Psoas muscle (tissue), 8 donors: ENCODE data around the gene DYNLT2B. TPM values are rescaled to one million over a fixed set of nuclear protein-coding genes. Genes with fewer than 3 reads are reported as not detected.

Experiments used
- ATAC-seq, 4 donors: fragments of 200-7000 bp; cut with Tn5 transposase; one replicate each; pipeline ENCODE4 v1.9.1; 2020; ENCODE audit warnings: moderate library complexity in 3 of 4, mild to moderate bottlenecking in 2 of 4
- DNase-seq, 2 donors: peaks; one replicate each; pipeline ENCODE4 v3.0.0-alpha.2; 2020
- H3K27ac ChIP-seq: fragments of 200-600 bp; one replicate; pipeline ENCODE4 v1.8.0; 2022
- H3K27me3 ChIP-seq, 3 donors: fragments of 200-600 bp in 1 of 3; one replicate each; pipeline versions ENCODE4 v1.6.1 to v1.8.0; 2013 to 2022; ENCODE audit warnings: low read length in 2 of 3, mild to moderate bottlenecking in 2 of 3, moderate library complexity in 1 of 3; ENCODE audit not compliant: insufficient read depth in 3 of 3
- H3K36me3 ChIP-seq, 2 donors: fragments of 200-600 bp in 1 of 2; one replicate each; pipeline versions ENCODE4 v1.6.1 to v1.8.0; 2013 to 2022; ENCODE audit warnings: low read depth in 1 of 2, mild to moderate bottlenecking in 1 of 2, moderate library complexity in 1 of 2; ENCODE audit not compliant: insufficient read depth in 1 of 2
- H3K4me1 ChIP-seq: fragments of 200-600 bp; one replicate; pipeline ENCODE4 v1.8.0; 2022
- H3K4me3 ChIP-seq: fragments of 200-600 bp; one replicate; pipeline ENCODE4 v1.8.0; 2022; ENCODE audit warnings: mild to moderate bottlenecking
- H3K9me3 ChIP-seq: fragments of 200-600 bp; one replicate; pipeline ENCODE4 v1.8.0; 2022
- WGBS, 3 donors: extraction: QIAGEN DNeasy Blood & Tissue Kit; methylation state at CpG; one replicate each; pipeline versions ENCODE4 v1.1.6 to v1.1.7; 2013; 5-methylcytosine and 5-hydroxymethylcytosine counted together
- intact Hi-C, 2 donors: fragments of 100-400 bp; cut with DNase I; formaldehyde crosslinking; loops; one replicate each; pipeline versions ENCODE4 v1.11.0 to v1.14.2; 2022
- polyA plus RNA-seq, 3 donors: library from polyadenylated mRNA; stranded (reverse); fragments of 200-250 nt; gene quantifications; one replicate each; pipeline ENCODE4 v1.2.3, GENCODE V29; 2013
- total RNA-seq, 4 donors: library from RNA; stranded (reverse); fragmentation: NEBNext Ultra II Directional in 2 of 4; extraction: Animal tissue kit (Norgen Biotek cat#: 25700) in 2 of 4; gene quantifications; one replicate each; pipeline versions ENCODE4 v1.2.1 to v1.2.4, GENCODE V29; 2021 to 2023
- TF ChIP-seq, protein P1 (sequence below): fragments of 200-600 bp; IDR thresholded peaks from one replicate; pipeline ENCODE4 v1.8.0; 2022; ENCODE audit warnings: antibody characterized with exemption
- donor health status: healthy with polysubstance abuse.
- donor health status: DM: no; HTN: no; CAD: no; lungs with moderate emphysema.
- donor health status: Bipolar disorder and iron deficiency.
- donor health status: healthy.
- donor health status: DM: yes; HTN: yes; CAD: no.
- donor health status: DM: no; HTN: no; CAD: no.
- donor health status: DM: no; HTN: no; CAD: no.
- donor health status: DM: yes; HTN: yes; CAD: no.

DYNLT2B gene
- total and polyA plus RNA-seq, 7 donors = 0.44 to 6.1 (median 2.7) TPM; not detected in 1

DNA sequence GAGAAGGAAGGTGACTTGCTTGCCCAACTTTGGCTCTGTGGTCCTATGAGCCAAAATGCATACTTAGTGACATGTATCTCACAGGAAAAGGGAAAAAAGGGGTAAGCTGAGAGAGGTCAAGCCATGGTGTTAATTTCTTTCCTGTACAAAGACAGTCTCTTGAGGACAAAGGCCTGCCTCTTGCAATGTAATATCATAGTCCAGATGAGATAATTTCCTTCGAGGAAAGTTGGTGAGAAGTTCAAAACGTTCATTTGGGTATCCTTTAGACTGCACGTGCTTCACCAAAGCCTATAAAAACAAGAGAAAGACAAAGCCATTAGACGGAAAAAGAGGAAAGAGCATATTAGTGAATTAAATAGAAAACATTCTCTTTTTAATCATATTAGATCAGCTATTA is 38.5 kb upstream of the DYNLT2B start:
- no peaks in the 10 kb centered on the region for H3K4me1 ChIP-seq

GRCh38 chr3:196355668-196356067 is 37.6 kb upstream of the DYNLT2B start:
- intact Hi-C loops = no loop called here
- no peak overlapping the region for H3K27ac ChIP-seq
- H3K4me1 ChIP-seq = no peaks in the 10 kb centered on the region
- H3K27me3 ChIP-seq = no peaks in the 10 kb centered on the region
- no peak overlapping the region for H3K4me3 ChIP-seq
- H3K36me3 ChIP-seq = peaks cover 0 to 78% of the 10 kb centered on the region in 2 donors
- no peaks in the 10 kb centered on the region for H3K9me3 ChIP-seq
- 93% methylated on average over 1 of the region's 1 CpG for WGBS, 3 donors
- ATAC-seq (no peak), DNase-seq (no peak)
- TF ChIP-seq, protein P1, sequence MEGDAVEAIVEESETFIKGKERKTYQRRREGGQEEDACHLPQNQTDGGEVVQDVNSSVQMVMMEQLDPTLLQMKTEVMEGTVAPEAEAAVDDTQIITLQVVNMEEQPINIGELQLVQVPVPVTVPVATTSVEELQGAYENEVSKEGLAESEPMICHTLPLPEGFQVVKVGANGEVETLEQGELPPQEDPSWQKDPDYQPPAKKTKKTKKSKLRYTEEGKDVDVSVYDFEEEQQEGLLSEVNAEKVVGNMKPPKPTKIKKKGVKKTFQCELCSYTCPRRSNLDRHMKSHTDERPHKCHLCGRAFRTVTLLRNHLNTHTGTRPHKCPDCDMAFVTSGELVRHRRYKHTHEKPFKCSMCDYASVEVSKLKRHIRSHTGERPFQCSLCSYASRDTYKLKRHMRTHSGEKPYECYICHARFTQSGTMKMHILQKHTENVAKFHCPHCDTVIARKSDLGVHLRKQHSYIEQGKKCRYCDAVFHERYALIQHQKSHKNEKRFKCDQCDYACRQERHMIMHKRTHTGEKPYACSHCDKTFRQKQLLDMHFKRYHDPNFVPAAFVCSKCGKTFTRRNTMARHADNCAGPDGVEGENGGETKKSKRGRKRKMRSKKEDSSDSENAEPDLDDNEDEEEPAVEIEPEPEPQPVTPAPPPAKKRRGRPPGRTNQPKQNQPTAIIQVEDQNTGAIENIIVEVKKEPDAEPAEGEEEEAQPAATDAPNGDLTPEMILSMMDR = no peak

More for the DNA sequence above, 38.5 kb upstream of the DYNLT2B start:
- H3K36me3 ChIP-seq = peaks cover 0 to 87% of the 10 kb centered on the region in 2 donors
- ATAC-seq (no peak), DNase-seq (no peak)
- 66 to 82% (median 79%) methylated on average over 4 of the region's 4 CpGs for WGBS, 3 donors
- no peak overlapping the region for H3K27ac ChIP-seq
- TF ChIP-seq, protein P1 = no peak
- H3K4me3 ChIP-seq = no peak overlapping the region
- no peaks in the 10 kb centered on the region for H3K27me3 ChIP-seq
- intact Hi-C loops = no loop called here
- H3K9me3 ChIP-seq = no peaks in the 10 kb centered on the region

DNA sequence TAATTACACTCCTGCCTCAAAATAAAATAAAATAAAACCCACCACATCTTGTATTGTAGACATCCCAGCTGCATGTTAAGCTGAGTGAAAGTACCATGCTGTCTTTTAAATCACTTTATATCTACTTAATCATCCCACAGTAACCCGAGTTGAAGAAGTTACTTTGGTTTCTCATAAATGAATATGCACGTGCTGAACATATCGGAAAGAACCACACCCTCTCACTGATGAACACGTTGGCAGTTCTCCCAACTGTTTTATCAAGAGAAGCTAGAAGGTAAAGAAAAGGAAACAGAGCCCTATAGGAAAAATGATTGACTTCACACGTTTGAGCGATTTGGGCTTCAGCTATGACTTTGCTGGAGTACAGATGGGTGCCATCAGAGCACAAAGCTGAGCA is 36.1 kb upstream of the DYNLT2B start:
- Histone ChIP-seq H3K27me3 (no peaks in the 10 kb centered on the region), H3K4me1 (no peaks in the 10 kb centered on the region), H3K36me3 (peaks cover 0 to 63% of the 10 kb centered on the region in 2 donors), H3K4me3 (no peak overlapping the region), H3K9me3 (no peaks in the 10 kb centered on the region), H3K27ac (no peak overlapping the region)
- DNase-seq (no peak), ATAC-seq (no peak)
- intact Hi-C loops = no loop called here
- TF ChIP-seq, protein P1 = no peak
- 67 to 74% (median 74%) methylated on average over 6 of the region's 6 CpGs for WGBS, 3 donors

DNA sequence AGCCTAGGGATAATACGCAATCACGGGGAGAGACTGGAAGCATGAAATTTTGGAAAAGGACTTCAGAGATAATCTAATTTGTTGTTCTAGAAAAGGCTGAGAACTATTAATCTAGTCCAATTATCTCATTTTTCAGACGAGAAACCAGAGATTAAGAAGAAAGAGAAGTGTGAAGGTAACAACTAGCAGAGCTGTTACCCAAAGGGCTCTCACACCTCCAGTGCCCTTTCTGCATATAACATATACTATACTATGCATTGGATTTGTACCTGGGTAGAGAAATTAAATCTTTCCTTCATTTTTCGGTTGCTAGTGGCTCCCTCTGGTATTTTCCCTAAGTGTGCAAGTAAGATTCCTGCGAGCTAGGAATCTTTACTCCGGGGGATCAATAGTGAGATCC is 33.5 kb upstream of the DYNLT2B start:
- Histone ChIP-seq H3K4me3 (no peak overlapping the region), H3K36me3 (peaks cover 0 to 38% of the 10 kb centered on the region in 2 donors), H3K27me3 (no peaks in the 10 kb centered on the region), H3K4me1 (no peaks in the 10 kb centered on the region), H3K9me3 (no peaks in the 10 kb centered on the region), H3K27ac (no peak overlapping the region)
- TF ChIP-seq, protein P1 = no peak
- no peak for ATAC-seq
- no peak for DNase-seq
- intact Hi-C loops = no loop called here
- 73 to 86% (median 78%) methylated on average over 6 of the region's 6 CpGs for WGBS, 3 donors

DNA sequence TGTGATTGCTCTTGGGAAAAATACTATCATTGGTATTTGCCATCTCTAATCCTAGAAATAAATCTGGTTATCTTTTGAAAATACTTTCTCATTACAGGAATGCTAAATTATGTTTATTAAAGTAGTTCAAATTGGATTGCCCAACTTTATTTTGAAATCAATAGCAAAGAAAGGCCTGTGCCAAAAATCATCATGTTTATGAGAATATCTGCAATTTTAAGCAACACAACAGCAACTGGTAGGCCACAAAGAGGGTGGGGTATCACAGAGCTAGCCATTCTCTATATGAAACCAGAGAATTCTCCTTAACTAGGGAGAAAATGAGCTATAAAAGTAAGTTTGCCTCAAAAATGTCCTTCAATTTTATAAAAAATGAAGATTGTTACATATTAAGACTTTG is 32.0 kb upstream of the DYNLT2B start:
- intact Hi-C loops = no loop called here
- ATAC-seq (no peak), DNase-seq (no peak)
- H3K27me3 ChIP-seq = no peaks in the 10 kb centered on the region
- H3K4me1 ChIP-seq = no peaks in the 10 kb centered on the region
- no peaks in the 10 kb centered on the region for H3K9me3 ChIP-seq
- no peak overlapping the region for H3K4me3 ChIP-seq
- H3K36me3 ChIP-seq = peaks cover 0 to 23% of the 10 kb centered on the region in 2 donors
- TF ChIP-seq, protein P1 = no peak
- no peak overlapping the region for H3K27ac ChIP-seq
